Bronchial smooth muscle cell (primary cell): ENCODE measurements around the gene SUN2. TPM values are rescaled to one million over a fixed set of nuclear protein-coding genes. Genes with fewer than 3 reads are reported as not detected.

Experiments
- total RNA-seq: library from RNA; depleted of rRNA; stranded (reverse); fragments of >200 nt; gene quantifications from 2 replicates; pipeline ENCODE4 v1.2.1, GENCODE V29; 2014

SUN2 gene, protein sequence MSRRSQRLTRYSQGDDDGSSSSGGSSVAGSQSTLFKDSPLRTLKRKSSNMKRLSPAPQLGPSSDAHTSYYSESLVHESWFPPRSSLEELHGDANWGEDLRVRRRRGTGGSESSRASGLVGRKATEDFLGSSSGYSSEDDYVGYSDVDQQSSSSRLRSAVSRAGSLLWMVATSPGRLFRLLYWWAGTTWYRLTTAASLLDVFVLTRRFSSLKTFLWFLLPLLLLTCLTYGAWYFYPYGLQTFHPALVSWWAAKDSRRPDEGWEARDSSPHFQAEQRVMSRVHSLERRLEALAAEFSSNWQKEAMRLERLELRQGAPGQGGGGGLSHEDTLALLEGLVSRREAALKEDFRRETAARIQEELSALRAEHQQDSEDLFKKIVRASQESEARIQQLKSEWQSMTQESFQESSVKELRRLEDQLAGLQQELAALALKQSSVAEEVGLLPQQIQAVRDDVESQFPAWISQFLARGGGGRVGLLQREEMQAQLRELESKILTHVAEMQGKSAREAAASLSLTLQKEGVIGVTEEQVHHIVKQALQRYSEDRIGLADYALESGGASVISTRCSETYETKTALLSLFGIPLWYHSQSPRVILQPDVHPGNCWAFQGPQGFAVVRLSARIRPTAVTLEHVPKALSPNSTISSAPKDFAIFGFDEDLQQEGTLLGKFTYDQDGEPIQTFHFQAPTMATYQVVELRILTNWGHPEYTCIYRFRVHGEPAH
- total RNA-seq, result 31.8 and 40.4 TPM in 2 replicates

DNA sequence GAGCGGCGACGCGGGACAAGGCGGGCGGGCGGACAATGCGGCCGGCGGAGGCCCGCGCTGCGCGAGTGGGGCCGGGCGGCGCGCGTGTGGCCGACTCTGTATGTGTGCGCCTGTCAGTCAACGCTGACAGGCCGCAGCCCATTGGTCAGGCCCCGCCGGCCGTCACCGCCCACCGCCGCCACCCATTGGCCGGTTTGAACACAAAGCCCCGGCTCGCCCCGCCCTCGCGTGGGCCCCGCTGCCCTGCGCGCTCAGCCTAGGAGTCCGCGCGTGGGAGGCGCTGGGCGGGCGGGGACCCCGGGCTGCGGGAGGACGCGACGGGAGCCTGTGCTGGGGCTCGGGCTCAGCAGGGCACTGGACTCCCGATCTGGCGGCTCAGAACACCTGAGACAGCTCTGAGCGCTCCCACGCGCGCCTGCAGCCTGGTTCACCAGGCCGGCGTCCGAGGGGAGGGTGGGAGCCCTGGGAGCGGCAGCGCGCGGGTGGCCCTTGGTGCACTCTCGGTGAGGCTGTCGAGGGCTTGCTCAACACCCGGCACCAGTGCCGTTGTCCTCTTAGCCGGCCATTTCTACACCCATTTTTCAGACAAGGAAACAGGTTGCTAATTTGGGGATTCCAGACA is at the start of gene SUN2:
TSS of gene SUN2 (minus strand) at position 88 of the 622 bp plus-strand sequence. CDS start 3,370 bp downstream, outside the sequence.

DNA sequence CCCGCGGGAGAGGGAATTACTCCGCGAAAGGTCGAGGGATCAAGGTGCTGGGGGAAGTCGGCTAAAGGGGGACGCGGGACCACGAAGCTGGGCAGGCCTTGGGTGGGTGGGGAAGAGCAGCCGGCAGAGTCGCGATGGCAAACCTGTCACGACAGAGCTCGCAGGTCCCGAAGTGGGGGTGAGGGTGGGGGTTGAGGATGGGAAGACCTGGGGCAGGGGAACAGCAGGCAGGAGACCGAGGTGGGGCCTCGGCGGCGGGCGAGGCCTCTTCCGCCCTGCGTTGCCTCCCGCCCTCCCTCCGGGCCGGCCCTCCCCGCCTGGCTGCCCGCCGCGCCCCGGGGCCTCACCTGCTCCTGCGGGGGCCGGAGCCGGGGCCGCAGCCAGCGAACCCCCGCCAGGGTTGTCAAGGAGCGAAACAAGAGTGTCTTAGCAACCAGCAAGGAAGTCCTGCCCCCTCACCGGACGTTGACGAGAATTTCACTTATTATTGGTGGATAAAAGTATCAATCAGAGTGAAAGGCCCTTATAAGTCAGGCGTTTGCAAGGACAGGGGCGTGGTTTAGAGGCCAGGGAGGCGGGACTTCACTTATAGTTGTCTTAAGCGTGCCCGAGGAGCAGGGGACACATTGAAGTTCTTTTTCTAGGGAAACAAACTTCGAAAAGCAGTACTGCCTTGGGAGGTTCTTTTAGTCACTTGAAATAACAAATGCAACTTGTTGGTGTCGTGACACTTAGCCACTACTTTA is 38.1 kb upstream of the SUN2 start, which contains the start of gene DNAL4:
TSS of gene DNAL4 (minus strand) at position 423 of the 746 bp plus-strand sequence. CDS start 11,412 bp downstream, outside the sequence.

DNA sequence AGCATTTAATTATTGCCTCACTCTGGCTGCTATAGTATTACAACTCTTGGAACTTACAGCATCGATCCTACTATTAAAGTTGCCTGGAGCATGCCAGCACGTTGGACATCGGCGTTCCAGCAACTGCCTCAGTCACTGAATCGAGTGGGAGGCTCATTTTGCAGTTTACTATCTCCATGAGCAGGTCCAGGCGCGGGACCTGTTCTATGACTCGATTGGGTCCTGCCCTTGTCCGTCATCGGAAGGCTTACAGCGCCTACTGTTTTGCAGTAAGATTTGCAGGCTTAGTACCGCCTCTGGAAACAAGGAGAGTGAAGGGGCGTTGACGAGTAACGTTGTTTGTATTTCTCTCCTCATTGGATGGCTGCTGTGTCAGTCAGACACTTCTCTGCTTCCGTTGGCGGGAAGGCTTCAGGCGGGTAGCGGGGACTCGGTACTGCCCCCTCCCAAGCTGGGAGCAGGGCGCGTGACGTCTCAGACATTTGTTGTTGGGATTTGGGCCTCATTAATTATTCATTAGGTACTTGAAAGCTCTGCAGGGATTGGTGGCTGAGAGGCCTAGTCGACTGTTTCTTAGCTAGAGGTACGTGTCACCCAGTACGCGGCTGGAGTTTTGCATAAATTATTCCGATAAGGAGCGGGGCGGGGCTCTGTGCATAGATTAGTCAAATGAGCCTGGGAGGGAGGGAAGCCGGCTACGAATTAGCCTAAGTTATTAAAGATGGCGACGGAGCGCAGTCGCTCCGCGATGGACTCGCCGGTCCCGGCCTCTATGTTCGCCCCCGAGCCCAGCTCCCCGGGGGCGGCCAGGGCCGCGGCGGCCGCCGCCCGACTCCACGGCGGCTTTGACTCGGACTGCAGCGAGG is 50.3 kb downstream of the SUN2 start, which contains the start of gene GTPBP1:
TSS of gene GTPBP1 (plus strand) at position 710 of the 866 bp plus-strand sequence. CDS start at position 722, 12 bp downstream.

DNA sequence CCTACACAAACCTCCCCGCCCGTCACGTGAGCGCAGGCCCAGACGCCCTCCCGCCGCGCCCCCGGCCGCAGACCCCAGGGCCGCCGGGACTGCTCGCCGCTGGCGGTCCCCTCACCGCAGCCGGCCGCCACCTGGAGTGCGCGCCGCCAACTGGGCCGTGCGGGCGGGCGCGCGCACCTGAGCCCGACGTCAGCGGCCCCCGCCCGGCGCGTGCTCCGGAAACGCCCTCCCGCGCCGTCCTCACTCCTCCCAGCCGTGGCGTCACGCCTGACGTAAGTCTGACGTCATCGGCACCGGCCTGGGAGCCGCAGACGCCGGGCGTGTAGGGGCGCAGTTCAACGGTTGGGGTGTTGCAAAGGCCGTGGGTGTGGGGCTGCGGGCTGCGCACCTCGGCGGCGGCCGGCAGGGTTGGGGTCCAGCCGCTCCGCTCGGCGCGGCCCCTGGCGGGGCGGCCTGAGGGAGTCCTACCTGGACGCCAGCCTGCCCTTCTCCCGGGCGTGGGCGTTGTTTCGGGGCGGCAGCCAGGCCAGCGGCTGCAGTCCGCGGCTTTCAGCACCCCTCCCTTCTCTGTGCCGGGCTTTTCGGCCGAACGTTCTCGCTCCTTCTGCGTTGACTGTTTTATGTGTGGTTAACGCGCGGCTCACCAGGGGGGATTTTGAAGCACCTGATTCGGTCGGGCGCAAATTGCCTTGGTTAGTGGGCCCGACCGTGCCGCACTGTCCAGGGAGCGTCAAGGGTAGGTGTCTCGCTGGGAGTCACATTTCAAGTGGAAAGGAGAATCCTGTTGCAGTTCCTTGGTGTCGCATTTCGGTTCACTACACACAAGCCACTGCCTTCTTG is 54.8 kb downstream of the SUN2 start, which contains the start of gene JOSD1:
TSS of gene JOSD1 (minus strand) at position 155 of the 840 bp plus-strand sequence. CDS start 956 bp downstream, outside the sequence.

Other genes starting within 250 kb of the SUN2 start
- gene DDX17, start 249.7 kb downstream of the SUN2 start, total RNA-seq, result 311 and 366 TPM in 2 replicates
- gene DMC1, start 185.8 kb downstream of the SUN2 start, total RNA-seq, result 6.9 and 8.0 TPM in 2 replicates
- gene FAM227A, start 99.6 kb downstream of the SUN2 start, total RNA-seq, result 1.1 and 2.5 TPM in 2 replicates
- gene CBY1, start 99.4 kb downstream of the SUN2 start, total RNA-seq, result 17.8 TPM in 2 replicates
- 50.0 and 72.0 TPM in 2 replicates for gene TOMM22, start 74.0 kb downstream of the SUN2 start, total RNA-seq
- gene JOSD1, start 55.1 kb downstream of the SUN2 start, total RNA-seq, result 33.3 and 34.2 TPM in 2 replicates
- 16.1 and 36.7 TPM in 2 replicates for gene GTPBP1, start 50.1 kb downstream of the SUN2 start, total RNA-seq
- 12.0 and 16.2 TPM in 2 replicates for gene DNAL4, start 38.1 kb upstream of the SUN2 start, total RNA-seq
- 0.26 and 1.1 TPM in 2 replicates for gene NPTXR, start 88.0 kb upstream of the SUN2 start, total RNA-seq
- gene CBX6, start 116.2 kb upstream of the SUN2 start, total RNA-seq, result 28.5 and 32.8 TPM in 2 replicates
- gene APOBEC3A, start 201.6 kb upstream of the SUN2 start, total RNA-seq, result not detected in 2 replicates
- gene APOBEC3B, start 226.3 kb upstream of the SUN2 start, total RNA-seq, result 0.09 and 0.79 TPM in 2 replicates